ENCODE measurements around the gene TADA3.

TADA3 gene

DNA sequence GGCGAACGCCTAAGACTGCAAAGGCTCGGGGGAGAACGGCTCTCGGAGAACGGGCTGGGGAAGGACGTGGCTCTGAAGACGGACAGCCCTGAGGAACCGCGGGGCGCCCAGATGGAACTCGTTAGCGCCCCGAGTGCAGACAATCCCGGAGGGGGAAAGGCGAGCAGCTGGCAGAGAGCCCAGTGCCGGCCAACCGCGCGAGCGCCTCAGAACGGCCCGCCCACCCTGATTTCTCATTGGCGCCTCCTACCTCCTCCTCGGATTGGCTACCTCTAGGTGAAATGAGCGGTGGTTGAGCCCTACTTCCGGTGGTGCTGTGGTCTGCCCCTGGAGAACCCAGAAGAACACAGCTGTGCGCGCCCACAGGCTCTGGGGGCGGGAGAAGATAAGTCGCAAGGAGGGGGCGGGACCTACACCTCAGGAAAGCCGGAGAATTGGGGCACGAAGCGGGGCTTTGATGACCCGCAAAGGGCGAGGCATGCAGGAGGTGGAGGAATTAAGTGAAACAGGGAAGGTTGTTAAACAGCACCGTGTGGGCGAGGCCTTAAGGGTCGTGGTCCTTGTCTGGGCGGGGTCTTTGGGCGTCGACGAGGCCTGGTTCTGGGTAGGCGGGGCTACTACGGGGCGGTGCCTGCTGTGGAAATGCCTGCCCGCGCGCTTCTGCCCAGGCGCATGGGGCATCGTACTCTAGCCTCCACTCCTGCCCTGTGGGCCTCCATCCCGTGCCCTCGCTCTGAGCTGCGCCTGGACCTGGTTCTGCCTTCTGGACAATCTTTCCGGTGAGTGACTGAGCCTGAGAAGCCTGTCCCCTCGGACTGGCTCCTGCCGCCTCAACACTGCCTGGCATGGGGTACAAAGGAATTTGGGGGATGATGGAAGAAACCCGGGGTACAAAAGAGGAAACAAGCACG lies 42.4 kb downstream of the TADA3 start, which contains the start of gene OGG1:
Gene OGG1, plus strand, starts transcription at position 308 of the 911 bp plus-strand sequence. Its CDS starts 335 bp downstream, at position 643.
- H3K4me3 ChIP-seq (ENCODE audit: low read depth, low read length) = peak within 1 kb of the TSS; percentile 88
- DNase-seq (ENCODE audit: low read depth) = peak; percentile 94
- TF ChIP-seq, protein P1, sequence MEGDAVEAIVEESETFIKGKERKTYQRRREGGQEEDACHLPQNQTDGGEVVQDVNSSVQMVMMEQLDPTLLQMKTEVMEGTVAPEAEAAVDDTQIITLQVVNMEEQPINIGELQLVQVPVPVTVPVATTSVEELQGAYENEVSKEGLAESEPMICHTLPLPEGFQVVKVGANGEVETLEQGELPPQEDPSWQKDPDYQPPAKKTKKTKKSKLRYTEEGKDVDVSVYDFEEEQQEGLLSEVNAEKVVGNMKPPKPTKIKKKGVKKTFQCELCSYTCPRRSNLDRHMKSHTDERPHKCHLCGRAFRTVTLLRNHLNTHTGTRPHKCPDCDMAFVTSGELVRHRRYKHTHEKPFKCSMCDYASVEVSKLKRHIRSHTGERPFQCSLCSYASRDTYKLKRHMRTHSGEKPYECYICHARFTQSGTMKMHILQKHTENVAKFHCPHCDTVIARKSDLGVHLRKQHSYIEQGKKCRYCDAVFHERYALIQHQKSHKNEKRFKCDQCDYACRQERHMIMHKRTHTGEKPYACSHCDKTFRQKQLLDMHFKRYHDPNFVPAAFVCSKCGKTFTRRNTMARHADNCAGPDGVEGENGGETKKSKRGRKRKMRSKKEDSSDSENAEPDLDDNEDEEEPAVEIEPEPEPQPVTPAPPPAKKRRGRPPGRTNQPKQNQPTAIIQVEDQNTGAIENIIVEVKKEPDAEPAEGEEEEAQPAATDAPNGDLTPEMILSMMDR (IDR thresholded peaks at IDR 0.05; ENCODE audit: control insufficient read depth, extremely low read depth, insufficient read depth) = no peak

DNA sequence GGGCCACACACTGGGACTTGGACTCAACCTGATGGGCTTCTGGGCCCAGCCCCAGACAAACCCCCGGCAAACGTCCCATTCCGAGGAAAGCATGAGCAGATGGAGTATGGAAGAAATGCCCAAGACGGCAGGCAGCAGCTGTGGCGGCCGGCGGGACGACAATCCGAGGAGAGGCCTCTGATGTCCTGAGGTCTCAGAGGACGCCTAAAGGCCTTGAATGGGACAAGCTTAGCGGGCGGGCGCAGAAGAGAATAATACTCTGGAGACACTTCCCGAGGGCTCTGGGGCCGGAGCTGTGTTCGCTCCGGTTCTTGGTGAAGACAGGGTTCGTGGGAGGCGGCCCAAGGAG lies 43.0 kb downstream of the TADA3 start:
- peak overlapping the region; percentile 88 for H3K4me3 ChIP-seq (ENCODE audit: low read depth, low read length)
- TF ChIP-seq, protein P1 (IDR thresholded peaks at IDR 0.05; ENCODE audit: control insufficient read depth, extremely low read depth, insufficient read depth) = no peak
- no peak for DNase-seq (ENCODE audit: low read depth)

DNA sequence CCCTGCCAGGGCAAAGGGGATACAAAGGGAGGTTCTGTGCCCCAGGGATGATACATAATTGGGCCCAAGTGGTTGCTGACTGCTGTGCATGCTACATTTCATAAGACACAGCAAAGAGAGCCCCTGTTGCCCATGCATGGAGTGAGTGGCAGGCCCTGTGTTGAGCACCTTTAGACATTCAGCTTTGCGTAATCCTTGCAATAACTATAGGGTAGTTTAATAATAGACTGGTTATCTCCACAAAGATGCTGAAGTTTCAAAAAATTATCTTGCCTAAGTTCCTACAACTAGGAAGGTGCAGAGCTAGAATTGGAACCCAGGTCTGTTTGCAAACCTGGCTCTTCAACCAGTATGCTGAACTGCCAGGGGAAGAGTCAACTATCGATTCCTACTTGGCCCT lies 44.2 kb downstream of the TADA3 start:
- TF ChIP-seq, protein P1 (IDR thresholded peaks at IDR 0.05; ENCODE audit: control insufficient read depth, extremely low read depth, insufficient read depth) = no peak
- DNase-seq (ENCODE audit: low read depth) = no peak
- no peak overlapping the region for H3K4me3 ChIP-seq (ENCODE audit: low read depth, low read length)

DNA sequence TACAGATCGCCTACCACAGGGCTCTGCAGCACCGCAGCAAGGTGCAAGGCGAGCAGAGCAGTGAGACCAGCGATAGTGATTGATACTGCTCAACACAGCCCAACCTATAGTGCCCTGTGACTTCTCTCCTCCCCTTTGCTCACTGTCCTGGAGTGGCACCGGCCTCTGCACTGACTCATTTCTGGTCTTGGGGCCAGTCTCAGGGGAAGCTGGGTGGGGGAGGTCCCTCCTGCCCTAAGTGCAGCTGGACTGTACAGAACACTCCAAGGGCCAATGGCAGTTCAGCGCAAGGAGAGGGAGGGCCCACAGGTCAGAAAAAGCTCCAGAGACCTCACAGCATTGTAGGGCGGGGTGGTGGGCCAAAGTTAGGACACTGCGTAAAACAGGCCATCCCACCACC lies 45.0 kb downstream of the TADA3 start:
- H3K4me3 ChIP-seq (ENCODE audit: low read depth, low read length) = no peak overlapping the region
- no peak for DNase-seq (ENCODE audit: low read depth)
- TF ChIP-seq, protein P1 (IDR thresholded peaks at IDR 0.05; ENCODE audit: control insufficient read depth, extremely low read depth, insufficient read depth) = no peak

DNA sequence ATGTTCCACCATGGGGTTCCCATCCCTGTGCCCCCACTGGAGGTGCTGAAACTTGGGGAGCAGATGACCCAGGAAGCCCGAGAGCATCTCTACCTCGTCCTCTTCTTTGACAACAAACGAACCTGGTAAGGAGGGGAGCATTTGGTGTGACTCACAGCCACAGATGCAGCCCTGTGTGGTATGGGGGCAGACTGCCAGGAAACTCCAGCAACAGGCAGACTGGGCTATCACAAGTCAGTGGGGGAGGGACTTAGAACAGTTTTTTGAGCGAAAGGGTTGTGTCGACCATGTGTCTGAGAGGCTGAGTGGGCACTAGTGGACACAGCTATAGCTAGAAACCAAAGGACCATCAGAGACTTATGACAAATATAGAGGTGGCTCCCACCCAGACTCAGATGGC lies 45.9 kb downstream of the TADA3 start:
- TF ChIP-seq, protein P1 (IDR thresholded peaks at IDR 0.05; ENCODE audit: control insufficient read depth, extremely low read depth, insufficient read depth) = no peak
- no peak for DNase-seq (ENCODE audit: low read depth)
- H3K4me3 ChIP-seq (ENCODE audit: low read depth, low read length) = no peak overlapping the region

DNA sequence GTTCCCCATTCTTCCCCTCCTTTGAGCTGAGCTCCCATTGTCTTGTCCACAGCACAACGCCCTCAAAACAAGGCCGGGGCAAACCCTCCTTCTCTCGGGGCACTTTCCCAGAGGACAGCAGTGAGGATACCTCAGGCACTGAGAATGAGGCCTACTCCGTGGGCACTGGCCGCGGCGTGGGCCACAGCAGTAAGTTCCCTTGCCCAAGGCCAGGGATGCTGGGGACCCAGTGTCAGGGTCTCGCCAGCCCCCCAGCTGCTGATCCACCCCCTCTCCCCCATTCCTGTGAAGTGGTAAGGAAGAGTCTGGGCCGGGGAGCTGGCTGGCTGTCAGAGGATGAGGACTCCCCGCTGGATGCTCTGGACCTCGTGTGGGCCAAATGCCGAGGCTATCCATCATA lies 46.8 kb downstream of the TADA3 start:
- TF ChIP-seq, protein P1 (IDR thresholded peaks at IDR 0.05; ENCODE audit: control insufficient read depth, extremely low read depth, insufficient read depth) = no peak

More for the DNA sequence above, 46.8 kb downstream of the TADA3 start:
- DNase-seq (ENCODE audit: low read depth) = no peak
- no peak overlapping the region for H3K4me3 ChIP-seq (ENCODE audit: low read depth, low read length)

Data from LNCaP clone FGC (cell line).